ENCODE results near the gene COX4I1.

The COX4I1 gene

DNA sequence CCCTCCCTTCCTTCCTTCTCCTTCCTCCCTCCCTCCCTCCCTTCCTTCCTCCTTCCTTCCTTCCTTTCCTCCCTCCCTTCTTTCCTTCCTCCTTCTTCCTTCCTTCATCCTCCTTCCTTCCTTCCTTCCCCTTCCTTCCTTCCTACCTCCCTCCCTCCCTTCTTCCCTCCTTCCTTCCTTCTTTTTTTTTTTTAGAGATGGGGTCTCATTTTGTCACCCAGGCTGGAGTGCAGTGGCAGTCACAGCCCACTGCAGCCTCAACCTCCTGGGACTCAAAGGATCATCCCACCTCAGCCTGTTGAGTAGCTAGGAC, 44.6 kb downstream of the COX4I1 start:
- DNase-seq, result no peak

DNA sequence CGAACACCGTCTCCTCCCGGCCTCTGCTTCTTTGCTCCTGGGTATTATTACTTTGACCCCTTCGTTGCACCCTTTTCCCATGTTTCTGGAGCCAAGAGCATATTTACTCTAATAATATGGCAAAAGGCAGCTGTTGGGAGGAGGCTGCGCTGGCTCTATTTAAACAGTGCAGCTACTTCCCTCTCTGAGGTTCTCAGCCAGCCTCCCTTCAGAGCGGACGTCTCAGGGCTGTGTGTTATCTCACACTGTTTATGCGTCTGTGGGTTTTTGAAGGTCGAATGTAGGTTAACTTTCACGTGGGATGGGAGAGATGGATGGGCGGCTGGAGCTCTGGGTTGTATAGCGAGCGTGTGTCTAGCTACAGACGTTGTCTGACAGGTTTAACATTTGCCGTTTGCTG, 45.3 kb downstream of the COX4I1 start:
- no peak for DNase-seq

DNA sequence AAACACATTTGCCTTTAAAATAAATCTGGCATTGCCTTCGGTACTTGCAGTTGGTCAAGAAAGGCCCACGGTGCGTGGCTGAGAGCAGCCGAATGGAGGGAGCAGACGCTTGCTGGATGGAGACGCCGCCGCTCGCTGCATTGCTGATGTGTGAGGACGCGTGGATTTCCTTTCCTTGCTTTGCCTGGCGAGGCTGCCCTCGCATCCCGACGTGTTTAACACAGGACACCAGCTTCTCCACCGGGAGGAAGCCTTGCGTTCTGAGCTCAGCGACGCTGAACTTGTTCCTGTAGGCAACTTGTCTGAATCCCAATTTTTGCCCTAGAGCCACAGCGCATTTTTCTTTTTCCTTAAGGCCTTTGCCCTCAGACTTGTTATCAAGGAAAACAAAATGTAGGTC, 45.8 kb downstream of the COX4I1 start:
- no peak for DNase-seq

DNA sequence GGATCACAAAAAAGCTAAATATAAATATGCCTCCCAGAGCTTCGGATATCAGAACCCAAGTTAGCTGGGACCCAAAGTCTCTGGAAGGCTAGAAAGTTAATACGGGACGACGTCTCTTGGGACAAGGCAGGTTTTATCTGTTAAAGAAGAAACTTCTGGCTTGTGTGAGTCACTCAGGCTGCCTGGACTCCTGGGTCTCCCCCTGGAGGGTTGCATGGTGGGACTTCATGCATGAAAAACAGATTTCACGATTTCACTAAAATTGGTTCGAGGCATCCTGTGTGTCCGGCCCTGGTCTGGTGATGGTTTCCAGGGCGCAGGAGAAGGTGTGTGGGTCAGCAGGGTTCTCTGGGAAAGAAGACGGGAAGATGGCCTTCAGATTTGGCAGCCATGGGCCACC, 47.0 kb downstream of the COX4I1 start:
- no peak for DNase-seq

DNA sequence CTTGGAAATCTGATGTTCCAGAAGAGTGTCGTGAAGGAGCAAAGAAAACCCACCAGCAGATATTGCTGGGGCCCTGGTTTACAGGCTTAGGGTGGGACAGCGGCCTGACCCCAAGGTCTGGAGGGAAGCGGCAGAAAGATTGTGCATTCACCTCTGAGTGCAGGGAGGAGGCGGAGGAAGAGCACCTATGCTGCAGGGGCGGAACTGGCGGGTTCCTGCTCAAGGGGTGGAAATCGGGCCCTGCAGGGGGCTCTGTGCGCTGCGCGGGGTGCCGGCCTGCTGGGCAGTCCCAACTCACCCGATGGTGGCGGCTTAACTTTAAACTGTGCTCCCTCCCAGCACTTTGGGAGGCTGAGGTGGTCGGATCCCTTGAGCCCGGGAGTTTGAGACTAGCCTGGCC, 47.5 kb downstream of the COX4I1 start:
- no peak for DNase-seq

DNA sequence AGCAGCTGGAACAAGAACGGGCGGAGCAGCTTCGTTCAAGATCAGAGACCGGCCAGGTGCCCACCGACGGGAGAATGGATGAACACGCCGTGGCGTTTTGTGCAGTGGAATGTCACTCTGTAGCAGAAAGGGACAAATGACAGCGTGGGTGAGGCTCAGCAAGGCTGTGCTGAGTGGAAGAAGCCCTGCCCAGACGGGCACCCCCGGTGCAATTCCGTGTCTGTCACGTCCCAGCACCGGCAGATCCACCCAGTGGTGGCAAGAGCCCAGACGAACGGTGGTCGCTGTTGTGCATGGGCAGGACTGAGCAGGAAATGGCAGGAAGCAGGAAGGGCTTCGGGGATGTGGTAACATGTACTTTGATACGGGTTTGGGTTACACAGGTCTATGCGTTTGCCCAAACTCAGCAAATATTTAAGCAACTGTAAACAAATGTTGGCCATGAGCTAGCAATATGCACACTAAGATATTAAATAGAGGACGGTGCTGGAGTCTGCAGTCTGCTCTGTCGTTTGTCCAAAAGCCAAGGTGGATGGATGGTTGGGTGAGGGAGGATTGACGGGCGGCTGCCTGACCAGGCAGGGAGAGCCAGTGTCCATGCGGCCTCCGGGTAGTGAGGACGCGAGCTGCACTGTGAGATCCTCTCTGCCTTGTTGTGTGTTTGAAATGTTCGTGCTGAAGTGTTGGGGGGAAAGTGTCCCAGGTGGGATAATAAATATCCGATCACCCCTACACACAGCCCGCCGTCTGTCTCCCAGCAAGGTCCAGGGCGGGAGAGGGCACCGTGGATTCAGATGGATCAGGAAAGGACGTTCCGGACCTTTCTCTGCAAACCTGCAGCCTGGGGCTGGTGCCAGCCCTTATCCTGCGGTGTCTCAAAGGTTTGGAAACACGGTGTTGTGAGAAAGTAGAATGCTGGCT, 48.4 kb downstream of the COX4I1 start:
- no peak for DNase-seq

DNA sequence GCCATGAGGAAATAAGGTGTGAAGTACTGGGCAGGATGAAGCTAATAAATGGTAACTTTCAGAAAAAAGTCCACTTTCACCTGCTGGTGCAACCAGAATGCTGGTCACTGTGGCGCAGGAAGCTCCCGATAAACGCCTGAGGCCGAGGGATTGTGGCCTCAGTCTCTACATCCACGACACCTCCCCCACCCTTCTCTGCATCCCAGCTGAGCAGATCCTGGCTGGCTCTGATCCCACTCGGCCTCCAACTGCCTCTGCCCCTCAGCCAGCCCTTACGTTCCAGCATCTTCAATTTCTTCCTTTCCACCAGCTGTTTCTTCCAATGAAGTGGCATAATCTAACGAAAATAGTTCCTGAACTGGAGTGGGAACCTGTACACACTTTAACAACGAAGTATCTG, 49.5 kb downstream of the COX4I1 start:
- no peak for DNase-seq

DNA sequence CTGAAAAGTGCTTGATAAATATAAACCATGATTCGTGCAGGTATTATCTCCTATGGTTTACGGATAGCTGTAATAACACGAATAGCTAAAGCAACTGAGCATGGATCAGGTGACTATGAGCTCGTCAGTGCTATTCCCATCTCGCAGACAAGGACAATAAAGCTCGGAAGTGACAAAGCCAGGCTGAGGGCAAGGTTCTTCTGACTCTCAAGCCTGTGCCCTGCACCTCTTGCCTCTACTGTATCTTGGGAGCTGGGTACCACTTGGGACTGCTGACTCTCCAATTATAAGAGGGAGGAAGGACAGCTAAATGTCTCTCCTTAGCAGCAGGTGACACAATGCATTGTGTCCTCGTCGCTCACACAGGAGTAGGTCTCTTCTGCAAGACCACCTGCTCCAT, 49.9 kb downstream of the COX4I1 start:
- no peak for DNase-seq

DNA sequence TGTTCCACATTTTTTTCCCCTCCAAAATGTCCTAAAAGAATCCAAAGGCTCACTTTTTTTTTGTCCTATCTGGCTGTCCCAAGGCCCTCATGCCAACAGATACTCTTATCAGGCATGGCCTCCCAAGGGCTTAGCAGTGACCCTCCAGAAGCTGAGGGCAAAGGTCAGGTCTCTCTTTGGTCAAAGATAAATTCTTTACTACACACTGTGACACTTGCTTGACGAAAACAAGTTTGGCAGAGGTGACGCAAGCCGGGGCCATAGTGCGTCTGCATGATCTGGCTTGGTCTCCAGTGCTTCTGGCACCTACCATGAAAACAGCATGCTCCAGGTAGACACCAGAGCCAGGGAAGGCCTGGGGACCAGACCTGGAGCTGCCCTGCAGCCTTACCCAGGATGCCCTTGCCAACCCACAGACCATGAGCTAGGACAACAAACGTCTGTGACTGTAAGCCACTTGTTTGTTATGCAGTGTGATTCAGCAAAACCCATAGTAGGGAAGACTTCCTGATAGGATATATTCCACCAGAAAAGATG, 50.9 kb downstream of the COX4I1 start:
- no peak for DNase-seq

DNA sequence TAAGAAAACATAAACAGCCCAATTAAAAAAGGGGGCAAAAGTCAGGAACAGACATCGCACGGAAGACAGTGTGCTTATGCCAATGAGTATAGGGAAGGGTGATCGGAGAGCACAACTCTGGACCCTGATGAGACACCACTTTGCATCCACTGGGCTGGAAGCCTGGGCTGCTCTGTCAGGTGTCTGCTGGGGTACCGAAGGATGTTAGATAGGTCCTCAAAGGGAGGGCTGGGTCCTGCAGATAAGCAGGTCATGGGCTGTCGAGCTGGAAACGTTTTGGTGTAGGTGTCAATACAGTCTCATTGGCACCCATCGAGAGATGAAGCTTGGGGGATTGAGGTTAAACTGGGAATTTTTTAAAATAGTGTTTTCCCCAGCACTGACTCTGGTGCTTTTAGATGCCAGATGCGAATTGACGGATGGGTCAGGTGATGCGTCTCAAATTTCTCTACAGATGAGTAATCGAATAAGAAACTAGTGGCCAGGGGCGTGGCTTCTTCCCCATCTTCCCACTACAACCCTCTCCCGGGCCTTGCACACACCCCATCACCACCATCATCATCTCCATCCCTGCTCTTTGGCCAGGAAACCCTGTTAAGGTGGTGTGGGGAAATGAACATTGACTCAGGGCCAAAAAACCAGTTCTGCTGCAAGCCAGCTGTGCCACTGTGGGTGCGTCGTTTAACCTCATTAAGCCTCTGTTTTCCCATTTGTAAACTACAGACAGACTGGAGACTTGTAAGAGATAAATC, 51.7 kb downstream of the COX4I1 start:
- peak; percentile 3 for DNase-seq

DNA sequence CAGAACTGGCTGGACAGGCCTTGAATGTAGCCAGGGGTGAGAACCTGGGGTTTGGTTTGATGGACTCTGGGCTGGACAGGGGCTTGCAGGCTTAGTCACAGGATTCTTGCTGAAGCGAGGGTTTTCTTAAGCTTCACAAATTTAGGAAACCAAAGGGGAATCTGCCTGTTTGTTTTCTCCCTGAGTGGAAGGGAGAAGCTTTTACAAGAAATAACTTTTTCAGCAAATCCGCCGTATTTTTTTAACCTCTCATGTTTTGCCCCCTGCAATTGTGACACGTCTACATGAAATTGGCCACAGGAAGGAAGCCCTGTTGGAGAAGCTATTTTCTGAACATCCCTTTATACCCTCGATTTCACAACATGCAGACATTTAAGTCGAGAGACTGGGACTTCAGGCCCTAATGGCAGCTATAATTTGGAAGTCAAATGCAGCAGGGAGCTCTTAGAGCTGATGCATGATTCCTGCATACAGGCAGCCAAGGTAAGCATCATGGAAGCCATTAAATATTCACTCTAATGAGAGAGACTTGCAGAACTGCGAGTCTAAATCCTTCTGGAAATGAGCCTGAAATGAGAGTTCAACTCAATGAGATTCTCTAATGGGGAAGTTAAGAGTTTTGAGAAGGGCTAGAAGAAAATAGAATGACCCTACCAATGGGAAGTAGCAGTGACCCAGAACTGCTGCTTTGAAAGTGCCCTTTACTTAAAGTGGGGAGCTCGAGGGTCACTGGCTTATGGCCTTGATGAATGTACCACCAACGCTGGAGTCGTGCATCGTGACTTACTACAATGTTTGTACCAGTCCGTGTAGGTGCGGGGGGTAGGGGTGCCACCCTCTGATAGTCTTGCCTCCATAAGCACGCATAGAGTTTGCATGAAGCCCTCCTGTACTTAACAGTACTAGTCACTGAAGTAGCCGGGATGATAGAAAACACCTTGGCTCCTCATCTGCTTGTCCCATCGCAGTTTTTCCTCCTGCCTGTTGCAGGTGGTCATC, 54.4 kb downstream of the COX4I1 start:
- DNase-seq, result no peak

DNA sequence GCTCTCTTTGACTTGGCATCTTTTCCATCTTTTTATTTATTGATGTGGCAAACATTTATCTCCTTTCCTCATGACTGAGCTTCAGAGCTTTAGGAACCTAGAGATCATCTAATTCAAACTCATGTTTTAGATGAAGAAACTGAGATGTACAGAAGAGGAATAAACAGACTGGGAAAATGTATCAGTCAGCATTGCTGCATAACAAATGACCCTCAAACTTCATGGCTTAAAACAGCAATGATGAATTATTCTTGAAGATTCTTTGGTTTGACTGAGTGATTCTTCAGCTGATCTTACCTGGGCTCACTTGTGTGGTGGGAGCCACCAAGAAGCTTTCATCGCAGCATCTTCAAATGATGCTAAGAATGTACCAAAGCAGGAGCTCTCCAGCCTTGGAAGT, 55.4 kb downstream of the COX4I1 start:
- DNase-seq, result no peak

DNA sequence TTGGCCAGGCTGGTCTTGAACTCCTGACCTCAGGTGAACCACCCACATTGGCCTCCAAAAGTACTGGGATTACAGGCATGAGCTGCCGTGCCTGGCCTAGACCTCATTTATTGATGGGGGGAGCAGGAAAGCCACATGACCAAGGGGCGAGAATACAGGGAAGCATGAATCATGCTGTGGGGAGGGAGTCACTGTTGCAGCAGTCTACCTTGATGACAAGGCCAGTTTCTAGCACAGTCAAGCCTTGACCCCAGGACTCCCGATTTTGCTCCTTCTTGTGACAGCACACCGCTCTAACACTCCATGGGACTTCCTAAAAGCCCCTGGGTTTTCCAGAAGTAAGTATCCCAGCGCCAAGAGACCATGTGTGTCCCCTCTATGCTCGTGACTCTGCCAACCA, 56.6 kb downstream of the COX4I1 start:
- no peak for DNase-seq

DNA sequence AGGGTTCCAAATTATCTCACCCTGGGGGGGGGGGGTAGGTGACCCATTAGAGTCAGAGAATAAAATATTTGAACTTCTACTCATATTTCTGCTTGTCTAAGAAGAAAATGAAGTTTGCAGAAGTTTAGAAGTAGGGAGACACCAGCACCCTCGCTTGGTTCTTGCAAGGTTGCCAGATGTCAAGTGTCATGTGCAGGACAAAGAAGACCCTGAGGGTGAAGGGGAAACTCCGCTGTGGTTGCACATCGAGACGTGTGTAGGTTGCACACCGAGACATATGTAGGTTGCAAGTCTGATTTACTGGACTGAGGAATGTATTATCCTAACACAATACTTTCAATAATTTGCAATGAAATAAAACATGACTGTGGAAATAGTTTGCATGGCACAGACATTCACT, 57.1 kb downstream of the COX4I1 start:
- DNase-seq, result no peak

Measured in NCI-H69 (cell line).